ENCODE measurements around the gene SLC17A2. TPM values are rescaled to one million over a fixed set of nuclear protein-coding genes. Genes with fewer than 3 reads are reported as not detected.

SLC17A2 gene
- total and polyA plus RNA-seq, 2 of the 13 experiments (the other 11 are each of a cell fraction or from before 2014, with no cell fraction given), result 11.2 to 32.4 TPM

DNA sequence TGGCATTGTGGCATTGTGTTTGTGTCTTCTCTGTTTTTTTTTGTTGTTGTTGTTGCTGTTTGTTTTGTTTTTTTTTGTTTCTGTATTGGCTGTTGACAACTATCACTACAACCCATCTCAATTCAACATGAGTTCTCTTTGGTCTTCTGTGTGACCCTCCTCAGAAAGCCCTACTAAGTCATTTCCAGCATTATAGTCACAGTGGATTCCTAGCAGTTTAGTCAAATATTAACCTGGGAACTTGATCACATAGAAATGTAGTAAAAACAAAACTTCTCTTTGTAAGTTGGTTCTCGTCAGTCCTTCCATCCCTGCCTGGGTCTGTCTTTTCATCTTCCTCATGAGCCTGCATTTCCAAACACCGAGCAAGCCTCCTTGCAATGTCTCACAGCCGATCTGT is 16.8 kb downstream of the SLC17A2 start (continued):
- TF ChIP-seq JUNB (CRISPR knock-in tag; IDR thresholded peaks at IDR 0.05; ENCODE audit: borderline replicate concordance), result no peak
- no peak for TF ChIP-seq ZNF709 (CRISPR knock-in tag; IDR thresholded peaks at IDR 0.05)
- TF ChIP-seq, protein P1, sequence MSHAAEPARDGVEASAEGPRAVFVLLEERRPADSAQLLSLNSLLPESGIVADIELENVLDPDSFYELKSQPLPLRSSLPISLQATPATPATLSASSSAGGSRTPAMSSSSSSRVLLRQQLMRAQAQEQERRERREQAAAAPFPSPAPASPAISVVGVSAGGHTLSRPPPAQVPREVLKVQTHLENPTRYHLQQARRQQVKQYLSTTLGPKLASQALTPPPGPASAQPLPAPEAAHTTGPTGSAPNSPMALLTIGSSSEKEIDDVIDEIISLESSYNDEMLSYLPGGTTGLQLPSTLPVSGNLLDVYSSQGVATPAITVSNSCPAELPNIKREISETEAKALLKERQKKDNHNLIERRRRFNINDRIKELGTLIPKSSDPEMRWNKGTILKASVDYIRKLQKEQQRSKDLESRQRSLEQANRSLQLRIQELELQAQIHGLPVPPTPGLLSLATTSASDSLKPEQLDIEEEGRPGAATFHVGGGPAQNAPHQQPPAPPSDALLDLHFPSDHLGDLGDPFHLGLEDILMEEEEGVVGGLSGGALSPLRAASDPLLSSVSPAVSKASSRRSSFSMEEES (CRISPR knock-in tag; IDR thresholded peaks at IDR 0.05), result peak; percentile 49; the same call in 1 of the 2 replicates
- peak; percentile 53; the same call in 1 of the 2 replicates for TF ChIP-seq SIX4 (CRISPR knock-in tag; IDR thresholded peaks at IDR 0.05)
- peak; percentile 11; the same call in 1 of the 2 replicates for TF ChIP-seq FOXJ3 (CRISPR knock-in tag; IDR thresholded peaks at IDR 0.05; ENCODE audit: borderline replicate concordance)
- peak; percentile 51; the same call in 1 of the 2 replicates for TF ChIP-seq ZNF792 (CRISPR knock-in tag; IDR thresholded peaks at IDR 0.05)
- TF ChIP-seq POLR2A (IDR thresholded peaks at IDR 0.05; ENCODE audit: insufficient read depth in 1 of 2, low read depth in 2 of 2, low read length in 2 of 2), result peak in 1 of 2 experiments; percentile 24; a peak in 1 of 4 replicates
- TF ChIP-seq, protein P2, sequence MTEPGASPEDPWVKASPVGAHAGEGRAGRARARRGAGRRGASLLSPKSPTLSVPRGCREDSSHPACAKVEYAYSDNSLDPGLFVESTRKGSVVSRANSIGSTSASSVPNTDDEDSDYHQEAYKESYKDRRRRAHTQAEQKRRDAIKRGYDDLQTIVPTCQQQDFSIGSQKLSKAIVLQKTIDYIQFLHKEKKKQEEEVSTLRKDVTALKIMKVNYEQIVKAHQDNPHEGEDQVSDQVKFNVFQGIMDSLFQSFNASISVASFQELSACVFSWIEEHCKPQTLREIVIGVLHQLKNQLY (CRISPR knock-in tag; IDR thresholded peaks at IDR 0.05), result peak; percentile 27; the same call in 1 of the 2 replicates
- TF ChIP-seq RXRB (CRISPR knock-in tag; IDR thresholded peaks at IDR 0.05; ENCODE audit: borderline replicate concordance), result peak; percentile 55
- no peak for TF ChIP-seq SOX6 (IDR thresholded peaks at IDR 0.05)
- peak; percentile 54; the same call in 1 of the 2 replicates for TF ChIP-seq SOX6 (CRISPR knock-in tag; IDR thresholded peaks at IDR 0.05)
- TF ChIP-seq, protein P3, sequence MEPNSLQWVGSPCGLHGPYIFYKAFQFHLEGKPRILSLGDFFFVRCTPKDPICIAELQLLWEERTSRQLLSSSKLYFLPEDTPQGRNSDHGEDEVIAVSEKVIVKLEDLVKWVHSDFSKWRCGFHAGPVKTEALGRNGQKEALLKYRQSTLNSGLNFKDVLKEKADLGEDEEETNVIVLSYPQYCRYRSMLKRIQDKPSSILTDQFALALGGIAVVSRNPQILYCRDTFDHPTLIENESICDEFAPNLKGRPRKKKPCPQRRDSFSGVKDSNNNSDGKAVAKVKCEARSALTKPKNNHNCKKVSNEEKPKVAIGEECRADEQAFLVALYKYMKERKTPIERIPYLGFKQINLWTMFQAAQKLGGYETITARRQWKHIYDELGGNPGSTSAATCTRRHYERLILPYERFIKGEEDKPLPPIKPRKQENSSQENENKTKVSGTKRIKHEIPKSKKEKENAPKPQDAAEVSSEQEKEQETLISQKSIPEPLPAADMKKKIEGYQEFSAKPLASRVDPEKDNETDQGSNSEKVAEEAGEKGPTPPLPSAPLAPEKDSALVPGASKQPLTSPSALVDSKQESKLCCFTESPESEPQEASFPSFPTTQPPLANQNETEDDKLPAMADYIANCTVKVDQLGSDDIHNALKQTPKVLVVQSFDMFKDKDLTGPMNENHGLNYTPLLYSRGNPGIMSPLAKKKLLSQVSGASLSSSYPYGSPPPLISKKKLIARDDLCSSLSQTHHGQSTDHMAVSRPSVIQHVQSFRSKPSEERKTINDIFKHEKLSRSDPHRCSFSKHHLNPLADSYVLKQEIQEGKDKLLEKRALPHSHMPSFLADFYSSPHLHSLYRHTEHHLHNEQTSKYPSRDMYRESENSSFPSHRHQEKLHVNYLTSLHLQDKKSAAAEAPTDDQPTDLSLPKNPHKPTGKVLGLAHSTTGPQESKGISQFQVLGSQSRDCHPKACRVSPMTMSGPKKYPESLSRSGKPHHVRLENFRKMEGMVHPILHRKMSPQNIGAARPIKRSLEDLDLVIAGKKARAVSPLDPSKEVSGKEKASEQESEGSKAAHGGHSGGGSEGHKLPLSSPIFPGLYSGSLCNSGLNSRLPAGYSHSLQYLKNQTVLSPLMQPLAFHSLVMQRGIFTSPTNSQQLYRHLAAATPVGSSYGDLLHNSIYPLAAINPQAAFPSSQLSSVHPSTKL (CRISPR knock-in tag; IDR thresholded peaks at IDR 0.05), result peak; percentile 76
- TF ChIP-seq, protein P4, sequence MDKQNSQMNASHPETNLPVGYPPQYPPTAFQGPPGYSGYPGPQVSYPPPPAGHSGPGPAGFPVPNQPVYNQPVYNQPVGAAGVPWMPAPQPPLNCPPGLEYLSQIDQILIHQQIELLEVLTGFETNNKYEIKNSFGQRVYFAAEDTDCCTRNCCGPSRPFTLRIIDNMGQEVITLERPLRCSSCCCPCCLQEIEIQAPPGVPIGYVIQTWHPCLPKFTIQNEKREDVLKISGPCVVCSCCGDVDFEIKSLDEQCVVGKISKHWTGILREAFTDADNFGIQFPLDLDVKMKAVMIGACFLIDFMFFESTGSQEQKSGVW (CRISPR knock-in tag; IDR thresholded peaks at IDR 0.05; ENCODE audit: borderline replicate concordance), result no peak
- no peak for TF ChIP-seq IRX3 (CRISPR knock-in tag; IDR thresholded peaks at IDR 0.05; ENCODE audit: borderline replicate concordance, low read depth)
- peak; percentile 59; the same call in 1 of the 2 replicates for TF ChIP-seq KLF11 (CRISPR knock-in tag; IDR thresholded peaks at IDR 0.05)
- TF ChIP-seq, protein P5, sequence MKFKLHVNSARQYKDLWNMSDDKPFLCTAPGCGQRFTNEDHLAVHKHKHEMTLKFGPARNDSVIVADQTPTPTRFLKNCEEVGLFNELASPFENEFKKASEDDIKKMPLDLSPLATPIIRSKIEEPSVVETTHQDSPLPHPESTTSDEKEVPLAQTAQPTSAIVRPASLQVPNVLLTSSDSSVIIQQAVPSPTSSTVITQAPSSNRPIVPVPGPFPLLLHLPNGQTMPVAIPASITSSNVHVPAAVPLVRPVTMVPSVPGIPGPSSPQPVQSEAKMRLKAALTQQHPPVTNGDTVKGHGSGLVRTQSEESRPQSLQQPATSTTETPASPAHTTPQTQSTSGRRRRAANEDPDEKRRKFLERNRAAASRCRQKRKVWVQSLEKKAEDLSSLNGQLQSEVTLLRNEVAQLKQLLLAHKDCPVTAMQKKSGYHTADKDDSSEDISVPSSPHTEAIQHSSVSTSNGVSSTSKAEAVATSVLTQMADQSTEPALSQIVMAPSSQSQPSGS (CRISPR knock-in tag; IDR thresholded peaks at IDR 0.05), result peak; percentile 71; the same call in 1 of the 2 replicates
- peak; percentile 84 for TF ChIP-seq MED1 (CRISPR knock-in tag; IDR thresholded peaks at IDR 0.05)
- TF ChIP-seq ZNF550 (CRISPR knock-in tag; IDR thresholded peaks at IDR 0.05; ENCODE audit: borderline replicate concordance), result no peak
- TF ChIP-seq ETV5 (CRISPR knock-in tag; IDR thresholded peaks at IDR 0.05; ENCODE audit: borderline replicate concordance), result peak; percentile 13; the same call in 1 of the 2 replicates
- TF ChIP-seq FOXO1 (CRISPR knock-in tag; IDR thresholded peaks at IDR 0.05), result peak; percentile 25; the same call in 1 of the 2 replicates
- TF ChIP-seq IRF2 (CRISPR knock-in tag; IDR thresholded peaks at IDR 0.05), result peak; percentile 31; the same call in 1 of the 2 replicates
- TF ChIP-seq GPN1 (CRISPR knock-in tag; IDR thresholded peaks at IDR 0.05; ENCODE audit: borderline replicate concordance), result no peak
- TF ChIP-seq NR2F2 (IDR thresholded peaks at IDR 0.05; ENCODE audit: borderline replicate concordance, low read depth), result no peak
- peak; percentile 43; the same call in 1 of the 2 replicates for TF ChIP-seq POLR2G (IDR thresholded peaks at IDR 0.05; ENCODE audit: low read depth, low read length)
- 0 out of 2 replicates have a peak, but pooled peaks have one; percentile 27 for TF ChIP-seq ZNF124 (CRISPR knock-in tag; IDR thresholded peaks at IDR 0.05)
